Esophagus muscularis mucosa (tissue), 3 donors: ENCODE data around the gene S100A14.
"Not testable (repeated sequence)": the region's sequence is repeated elsewhere in the genome, so short reads cannot be mapped to it uniquely, and the experiment has no call there.

Experiments used
- POLR2A ChIP-seq: fragments of 450-650 bp; IDR thresholded peaks from one replicate; pipeline ENCODE4 v1.6.1; 2017; ENCODE audit warnings: antibody characterized with exemption, moderate library complexity, mild to moderate bottlenecking, low read depth
- POLR2AphosphoS5 ChIP-seq, 2 donors: sonication (generic); formaldehyde crosslinking; IDR thresholded peaks; one replicate each; pipeline ENCODE4 v1.6.1; 2017; ENCODE audit warnings: antibody characterized with exemption in 2 of 2
- TF ChIP-seq, protein P1 (sequence below), 3 experiments: fragments of 200-600 bp in 2 of 3; fragments of 450-650 bp in 1 of 3; sonication (generic) in 2 of 3; IDR thresholded peaks; one replicate each; pipeline ENCODE4 v1.5.1; 2017 to 2019; ENCODE audit warnings: antibody characterized with exemption in 3 of 3, mild to moderate bottlenecking in 2 of 3, moderate library complexity in 1 of 3

DNA sequence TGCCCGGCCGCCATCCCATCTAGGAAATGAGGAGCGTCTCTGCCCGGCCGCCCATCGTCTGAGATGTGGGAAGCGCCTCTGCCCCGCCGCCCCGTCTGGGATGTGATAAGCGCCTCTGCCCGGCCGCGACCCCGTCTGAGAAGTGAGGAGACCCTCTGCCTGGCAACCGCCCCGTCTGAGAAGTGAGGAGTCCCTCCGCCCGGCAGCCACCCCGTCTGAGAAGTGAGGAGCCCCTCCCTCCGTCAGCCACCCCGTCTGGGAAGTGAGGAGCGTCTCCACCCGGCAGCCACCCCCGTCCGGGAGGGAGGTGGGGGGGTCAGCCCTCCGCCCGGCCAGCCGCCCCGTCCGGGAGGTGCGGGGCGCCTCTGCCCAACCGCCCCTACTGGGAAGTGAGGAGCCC, 33.3 kb downstream of the S100A14 start:
- TF ChIP-seq, protein P1, sequence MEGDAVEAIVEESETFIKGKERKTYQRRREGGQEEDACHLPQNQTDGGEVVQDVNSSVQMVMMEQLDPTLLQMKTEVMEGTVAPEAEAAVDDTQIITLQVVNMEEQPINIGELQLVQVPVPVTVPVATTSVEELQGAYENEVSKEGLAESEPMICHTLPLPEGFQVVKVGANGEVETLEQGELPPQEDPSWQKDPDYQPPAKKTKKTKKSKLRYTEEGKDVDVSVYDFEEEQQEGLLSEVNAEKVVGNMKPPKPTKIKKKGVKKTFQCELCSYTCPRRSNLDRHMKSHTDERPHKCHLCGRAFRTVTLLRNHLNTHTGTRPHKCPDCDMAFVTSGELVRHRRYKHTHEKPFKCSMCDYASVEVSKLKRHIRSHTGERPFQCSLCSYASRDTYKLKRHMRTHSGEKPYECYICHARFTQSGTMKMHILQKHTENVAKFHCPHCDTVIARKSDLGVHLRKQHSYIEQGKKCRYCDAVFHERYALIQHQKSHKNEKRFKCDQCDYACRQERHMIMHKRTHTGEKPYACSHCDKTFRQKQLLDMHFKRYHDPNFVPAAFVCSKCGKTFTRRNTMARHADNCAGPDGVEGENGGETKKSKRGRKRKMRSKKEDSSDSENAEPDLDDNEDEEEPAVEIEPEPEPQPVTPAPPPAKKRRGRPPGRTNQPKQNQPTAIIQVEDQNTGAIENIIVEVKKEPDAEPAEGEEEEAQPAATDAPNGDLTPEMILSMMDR (IDR thresholded peaks at IDR 0.05), result not testable (repeated sequence)
- not testable (repeated sequence) for TF ChIP-seq POLR2A; POLR2AphosphoS5 (IDR thresholded peaks at IDR 0.05)
